GM12891 (cell line): ENCODE results near the gene WBP2NL.

Source experiments
- POLR2A ChIP-seq: IDR thresholded peaks from 2 replicates; pipeline ENCODE4 v1.6.1; 2011; ENCODE audit warnings: low read depth, low read length, control low read depth
- POLR2AphosphoS5 ChIP-seq: IDR thresholded peaks from 2 replicates; pipeline ENCODE4 v1.6.1; 2011; ENCODE audit warnings: low read depth, low read length, control low read depth

GRCh38 chr22:42076764-42077485 is 78.3 kb downstream of the WBP2NL start:
- TF ChIP-seq POLR2A (no peak), POLR2AphosphoS5 (no peak)
